ENCODE results near the gene IMPA2.

Gene IMPA2

GRCh38 chr18:11944252-11944651 is 37.1 kb upstream of the IMPA2 start:
- no peak overlapping the region for H3K4me3 ChIP-seq (ENCODE audit: low read depth, low read length)
- no peaks in the 10 kb centered on the region for H3K36me3 ChIP-seq (ENCODE audit: control insufficient read depth in 2 of 2, insufficient read depth in 1 of 2, low read length in 2 of 2)
- ChIA-PET CTCF (interaction anchor here (0.6 to 1.8 kb wide), 2 partner anchors 52 to 94 kb away, joined by 3 to 10 read pairs; no protein-coding TSS in a partner anchor), POLR2A (no interaction called here)
- no peaks in the 10 kb centered on the region for H3K4me1 ChIP-seq (ENCODE audit: control insufficient read depth, insufficient read depth, low read length)
- no peak overlapping the region for H3K27ac ChIP-seq (ENCODE audit: extremely low read depth, low read depth, low read length)
- TF ChIP-seq ZNF791 (tag by site-specific recombination; IDR thresholded peaks at IDR 0.05) (no peak), ZNF398 (tag by site-specific recombination; IDR thresholded peaks at IDR 0.05) (no peak), BCL11B (tag by site-specific recombination; IDR thresholded peaks at IDR 0.05; ENCODE audit: low read depth) (no peak), ZNF433 (tag by site-specific recombination; IDR thresholded peaks at IDR 0.05; ENCODE audit: low read depth) (no peak), ZNF514 (tag by site-specific recombination; IDR thresholded peaks at IDR 0.05) (no peak), ZNF626 (tag by site-specific recombination; IDR thresholded peaks at IDR 0.05) (no peak), ZNF707 (tag by site-specific recombination; IDR thresholded peaks at IDR 0.05) (no peak), ZBTB20 (tag by site-specific recombination; IDR thresholded peaks at IDR 0.05) (no peak), ZNF501 (tag by site-specific recombination; IDR thresholded peaks at IDR 0.05) (no peak), ZBTB8A (tag by site-specific recombination; IDR thresholded peaks at IDR 0.05) (no peak), GLIS1 (tag by site-specific recombination; IDR thresholded peaks at IDR 0.05) (no peak), ZBTB48 (tag by site-specific recombination; IDR thresholded peaks at IDR 0.05) (no peak), ZNF221 (tag by site-specific recombination; IDR thresholded peaks at IDR 0.05; ENCODE audit: borderline replicate concordance) (no peak), ZSCAN23 (tag by site-specific recombination; IDR thresholded peaks at IDR 0.05) (no peak), REST (tag by site-specific recombination; IDR thresholded peaks at IDR 0.05) (no peak)
- no peaks in the 10 kb centered on the region for H3K9me3 ChIP-seq (ENCODE audit: control insufficient read depth, insufficient read depth, low read depth, low read length)

- no peak overlapping the region for H3K27ac ChIP-seq (ENCODE audit: extremely low read depth, low read depth, low read length)
- POLR2A ChIA-PET = no interaction called here
- H3K9me3 ChIP-seq (ENCODE audit: control insufficient read depth, insufficient read depth, low read depth, low read length) = no peaks in the 10 kb centered on the region
- no peak overlapping the region for H3K4me3 ChIP-seq (ENCODE audit: low read depth, low read length)
- TF ChIP-seq ZNF175 (tag by site-specific recombination; IDR thresholded peaks at IDR 0.05) = no peak
- no peak for TF ChIP-seq ZNF596 (tag by site-specific recombination; IDR thresholded peaks at IDR 0.05)
- no peak for TF ChIP-seq ZNF521 (tag by site-specific recombination; IDR thresholded peaks at IDR 0.05)
- no peak for TF ChIP-seq OVOL3 (tag by site-specific recombination; IDR thresholded peaks at IDR 0.05)
- TF ChIP-seq PRDM4 (tag by site-specific recombination; IDR thresholded peaks at IDR 0.05) = no peak
- CTCF ChIA-PET = interaction anchor here (0.7 to 2.9 kb wide), 4 partner anchors 7 to 53 kb away, joined by 3 to 25 read pairs (median 7); no protein-coding TSS in a partner anchor
- H3K4me1 ChIP-seq (ENCODE audit: control insufficient read depth, insufficient read depth, low read length) = no peaks in the 10 kb centered on the region
- H3K36me3 ChIP-seq (ENCODE audit: control insufficient read depth in 2 of 2, insufficient read depth in 1 of 2, low read length in 2 of 2) = no peaks in the 10 kb centered on the region
Observed at GRCh38 chr18:11944786-11945185, 36.5 kb upstream of the IMPA2 start.

Measured in HEK293 (cell line).